HepG2 (cell line): ENCODE data around the gene COL26A1. TPM values are rescaled to one million over a fixed set of nuclear protein-coding genes. Genes with fewer than 3 reads are reported as not detected.

Experiments used
- ATF4 ChIP-seq, 2 experiments: fragments of 450-650 bp in 1 of 2; sonication (generic) in 1 of 2; formaldehyde crosslinking; IDR thresholded peaks; 2 replicates each; pipeline versions ENCODE4 v1.5.0 to v1.8.0; 2020 to 2022; ENCODE audit warnings: mild to moderate bottlenecking in 1 of 2, missing genetic modification reagents in 1 of 2
- ATF7 ChIP-seq, 2 experiments: fragments of 450-650 bp in 1 of 2; sonication (generic) in 1 of 2; formaldehyde crosslinking in 1 of 2; IDR thresholded peaks; 2 replicates each; pipeline versions ENCODE4 v1.4.0 to v1.6.1; 2016 to 2020; ENCODE audit warnings: antibody characterized with exemption in 1 of 2, mild to moderate bottlenecking in 1 of 2, missing genetic modification reagents in 1 of 2
- CHD4 ChIP-seq: fragments of 200-600 bp; sonication (generic); IDR thresholded peaks from 2 replicates; pipeline ENCODE4 v1.7.0; 2017; ENCODE audit warnings: mild to moderate bottlenecking, low read length, borderline replicate concordance
- HMGA1 ChIP-seq: sonication (generic); formaldehyde crosslinking; conservative IDR thresholded peaks from 2 replicates; pipeline ENCODE4 v1.4.0; 2020; ENCODE audit warnings: missing genetic modification reagents
- HNF4A ChIP-seq: sonication (generic); formaldehyde crosslinking; IDR thresholded peaks from 2 replicates; pipeline ENCODE4 v1.4.0; 2020; ENCODE audit warnings: missing genetic modification reagents
- HOXA3 ChIP-seq: sonication (generic); formaldehyde crosslinking; IDR thresholded peaks from 2 replicates; pipeline ENCODE4 v1.5.0; 2020; ENCODE audit warnings: missing genetic modification reagents
- MXD1 ChIP-seq: sonication (generic); formaldehyde crosslinking; IDR thresholded peaks from 2 replicates; pipeline ENCODE4 v1.4.0; 2020; ENCODE audit warnings: mild to moderate bottlenecking, missing genetic modification reagents
- NFE2L2 ChIP-seq: fragments of 150-350 bp; IDR thresholded peaks from 2 replicates; pipeline ENCODE4 v1.6.1; 2014; ENCODE audit warnings: low read length
- NR2F2 ChIP-seq: IDR thresholded peaks from 2 replicates; pipeline ENCODE4 v1.6.1; 2012; ENCODE audit warnings: low read depth, inconsistent platforms, borderline replicate concordance
- SMARCE1 ChIP-seq: fragments of 450-650 bp; IDR thresholded peaks from 2 replicates; pipeline ENCODE4 v1.6.1; 2017; ENCODE audit warnings: borderline replicate concordance
- SRSF4 ChIP-seq: fragments of 200-400 bp; formaldehyde crosslinking; IDR thresholded peaks from one replicate; pipeline ENCODE4 v1.6.1; 2018; ENCODE audit warnings: mild to moderate bottlenecking, low read depth, low read length, moderate library complexity; ENCODE audit not compliant: poor library complexity, severe bottlenecking
- SYNCRIP ChIP-seq: fragments of 200-400 bp; formaldehyde crosslinking; IDR thresholded peaks from 2 replicates; pipeline ENCODE4 v1.6.1; 2018; ENCODE audit warnings: mild to moderate bottlenecking, low read depth, low read length; ENCODE audit not compliant: insufficient read depth
- ZBTB39 ChIP-seq: sonication (generic); formaldehyde crosslinking; IDR thresholded peaks from 2 replicates; pipeline ENCODE4 v1.5.0; 2020; ENCODE audit warnings: missing genetic modification reagents
- ZNF280B ChIP-seq: sonication (generic); formaldehyde crosslinking; IDR thresholded peaks from 2 replicates; pipeline ENCODE4 v1.5.0; 2020; ENCODE audit warnings: missing genetic modification reagents, mild to moderate bottlenecking, borderline replicate concordance
- ZNF503 ChIP-seq: sonication (generic); formaldehyde crosslinking; IDR thresholded peaks from 2 replicates; pipeline ENCODE4 v1.4.0; 2020; ENCODE audit warnings: missing genetic modification reagents
- ZNF557 ChIP-seq: sonication (generic); formaldehyde crosslinking; IDR thresholded peaks from 2 replicates; pipeline ENCODE4 v1.4.0; 2020; ENCODE audit warnings: missing genetic modification reagents
- ZNF558 ChIP-seq: sonication (generic); formaldehyde crosslinking; IDR thresholded peaks from 2 replicates; pipeline ENCODE4 v1.9.0; 2022; ENCODE audit warnings: mild to moderate bottlenecking, missing genetic modification reagents, borderline replicate concordance
- ZNF577 ChIP-seq: sonication (generic); formaldehyde crosslinking; IDR thresholded peaks from 2 replicates; pipeline ENCODE4 v1.4.0; 2020; ENCODE audit warnings: mild to moderate bottlenecking, low read depth, missing genetic modification reagents, borderline replicate concordance
- ZNF616 ChIP-seq: sonication (generic); formaldehyde crosslinking; IDR thresholded peaks from 2 replicates; pipeline ENCODE4 v1.5.0; 2020; ENCODE audit warnings: low read depth, mild to moderate bottlenecking, missing genetic modification reagents
- ZNF713 ChIP-seq: sonication (generic); formaldehyde crosslinking; IDR thresholded peaks from 2 replicates; pipeline ENCODE4 v1.4.0; 2020; ENCODE audit warnings: mild to moderate bottlenecking, missing genetic modification reagents
- ZNF784 ChIP-seq: sonication (generic); formaldehyde crosslinking; IDR thresholded peaks from 2 replicates; pipeline ENCODE4 v1.5.1; 2020; ENCODE audit warnings: missing genetic modification reagents, mild to moderate bottlenecking, borderline replicate concordance
- ZNF792 ChIP-seq: IDR thresholded peaks from 2 replicates; pipeline ENCODE4 v1.6.1; 2016
- polyA plus RNA-seq, 8 experiments: library from polyadenylated mRNA; depleted of rRNA in 3 of 8; stranded (reverse) in 7 of 8; unstranded in 1 of 8; fragments of >200 nt; fragmentation: Illumina TruSeq in 4 of 8; extraction: Trizol in 4 of 8; gene quantifications; 2 replicates each; pipeline versions ENCODE4 v1.2.1 to v1.2.3, GENCODE V29; 2011 to 2016; ENCODE audit warnings: low read depth in 4 of 8, missing spikeins in 1 of 8, mixed read lengths in 1 of 8; ENCODE audit not compliant: insufficient read depth in 1 of 8
- total RNA-seq, 5 experiments: library from RNA; depleted of rRNA; stranded (reverse); fragments of >200 nt; fragmentation: Illumina TruSeq; extraction: Trizol; gene quantifications; 2 replicates each; pipeline ENCODE4 v1.2.3, GENCODE V29; 2016; ENCODE audit warnings: low read depth in 1 of 5

Gene COL26A1
- total and polyA plus RNA-seq, 2 of the 13 experiments (the other 11 are each of a cell fraction or from before 2014, with no cell fraction given), result 7.8 to 9.2 TPM

- TF ChIP-seq CHD4 (peak; percentile 16; the same call in 1 of the 2 replicates), ATF4 (CRISPR knock-in tag; IDR thresholded peaks at IDR 0.05) (0 out of 4 replicates have a peak, but pooled peaks of 1 of the 2 experiments have one; percentile 33), ZNF616 (CRISPR knock-in tag) (no peak), HNF4A (CRISPR knock-in tag) (peak; percentile 98), ATF7 (IDR thresholded peaks at IDR 0.05) (no peak), ATF7 (CRISPR knock-in tag; IDR thresholded peaks at IDR 0.05) (no peak; the same call in 1 of the 2 replicates), ZBTB39 (CRISPR knock-in tag) (no peak), NFE2L2 (no peak), ZNF792 (CRISPR knock-in tag) (peak; percentile 84; the same call in 1 of the 2 replicates), SMARCE1 (no peak), SYNCRIP (no peak), MXD1 (CRISPR knock-in tag) (no peak), NR2F2 (peak; percentile 97), ZNF558 (CRISPR knock-in tag) (no peak), ZNF577 (no peak), ZNF280B (CRISPR knock-in tag) (no peak), ZNF503 (CRISPR knock-in tag) (peak; percentile 37; the same call in 1 of the 2 replicates), ZNF713 (CRISPR knock-in tag) (0 out of 2 replicates have a peak, but pooled peaks have one; percentile 37), HMGA1 (CRISPR knock-in tag) (no peak), HOXA3 (CRISPR knock-in tag) (peak; percentile 87; the same call in 1 of the 2 replicates), ZNF557 (no peak; the same call in 1 of the 2 replicates), SRSF4 (no peak), ZNF784 (CRISPR knock-in tag) (no peak)
Measured at GRCh38 chr7:101390901-101391301, 28.2 kb downstream of the COL26A1 start (continued).
